OCI-LY3 (cell line): Measurements from ENCODE around the gene NT5C.
"Not testable (repeated sequence)": the region's sequence is repeated elsewhere in the genome, so short reads cannot be mapped to it uniquely, and the experiment has no call there.

ENCODE experiments used
- H2AFZ ChIP-seq: fragments of 200-600, 300-600 bp; shearing (Covaris generic); 2 replicates; pipeline ENCODE4 v1.6.0; 2014; ENCODE audit warnings: antibody characterized with exemption, low read depth, low read length
- H3K27ac ChIP-seq: fragments of 200-600, 300-600 bp; sonication (generic); 2 replicates; pipeline ENCODE4 v1.5.1; 2014; ENCODE audit warnings: mild to moderate bottlenecking, low read length, moderate library complexity, mixed read lengths
- H3K27me3 ChIP-seq: fragments of 200-600, 300-600 bp; sonication (generic); 2 replicates; pipeline ENCODE4 v1.6.1; 2014; ENCODE audit warnings: low read depth, low read length, mixed read lengths
- H3K36me3 ChIP-seq: fragments of 200-600, 300-600 bp; sonication (generic); replicated peaks from 2 replicates; pipeline ENCODE3; 2014; ENCODE audit warnings: low read depth, low read length, mixed read lengths
- H3K4me1 ChIP-seq: fragments of 300-600, 200-600 bp; sonication (generic); 2 replicates; pipeline ENCODE4 v1.6.1; 2014; ENCODE audit warnings: low read length, mixed read lengths
- H3K4me2 ChIP-seq: fragments of 200-600, 300-600 bp; sonication (generic); 2 replicates; pipeline ENCODE4 v1.6.1; 2014; ENCODE audit warnings: low read length, mixed read lengths
- H3K4me3 ChIP-seq: fragments of 300-600, 200-600 bp; sonication (generic); 2 replicates; pipeline ENCODE4 v1.5.1; 2014; ENCODE audit warnings: antibody characterized with exemption, mild to moderate bottlenecking, low read length, moderate library complexity
- H3K79me2 ChIP-seq: fragments of 300-600, 200-600 bp; shearing (Covaris generic); 2 replicates; pipeline ENCODE4 v1.6.1; 2014; ENCODE audit warnings: mild to moderate bottlenecking, low read length, mixed read lengths
- H3K9ac ChIP-seq: fragments of 300-600, 200-600 bp; shearing (Covaris generic); 2 replicates; pipeline ENCODE4 v1.6.0; 2014; ENCODE audit warnings: mild to moderate bottlenecking, low read length, moderate library complexity
- H3K9me3 ChIP-seq: fragments of 200-600, 300-600 bp; shearing (Covaris generic); 2 replicates; pipeline ENCODE4 v1.6.1; 2014; ENCODE audit warnings: low read length, mixed read lengths; ENCODE audit not compliant: insufficient read depth
- H4K20me1 ChIP-seq: fragments of 200-600, 300-600 bp; sonication (generic); 2 replicates; pipeline ENCODE4 v1.6.1; 2016; ENCODE audit warnings: low read length, mixed read lengths; ENCODE audit not compliant: insufficient read depth
- EZH2phosphoT487 ChIP-seq: fragments of 200-600 bp; shearing (Covaris generic); IDR thresholded peaks from 2 replicates; pipeline ENCODE4 v1.6.1; 2018; ENCODE audit warnings: antibody characterized with exemption, mixed run types, low read depth
- TF ChIP-seq, protein P1 (sequence below): fragments of 200-600, 300-600 bp; sonication (generic); IDR thresholded peaks from 2 replicates; pipeline ENCODE4 v1.5.1; 2014; ENCODE audit warnings: antibody characterized with exemption, low read length, low read depth

NT5C gene

DNA sequence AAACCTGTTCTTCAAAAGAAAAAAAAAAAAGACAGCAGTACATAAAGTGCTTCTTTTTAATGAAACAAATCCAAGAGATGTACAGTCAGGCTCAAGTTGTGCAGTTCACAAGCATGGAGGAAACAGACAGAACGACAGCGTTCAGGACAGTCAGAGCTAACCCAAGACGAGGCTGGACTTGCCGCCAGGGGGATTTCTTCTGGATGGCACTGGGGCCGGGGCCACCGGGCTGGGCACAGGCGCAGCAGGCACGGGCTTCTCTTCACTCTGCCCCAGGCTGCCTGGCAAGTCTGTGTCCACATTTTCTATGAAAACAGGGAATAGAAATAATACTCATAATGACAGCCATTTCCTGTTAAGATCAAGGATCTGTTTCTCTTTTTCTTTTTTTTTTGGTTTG is 4.4 kb upstream of the NT5C start:
- H3K4me1 ChIP-seq: peaks cover 4% of the 10 kb centered on the region; the same call in 1 of the 2 replicates
- H3K36me3 ChIP-seq: peaks cover 19% of the 10 kb centered on the region
- no peak overlapping the region for H2AFZ ChIP-seq
- no peaks in the 10 kb centered on the region; the same call in 1 of the 2 replicates for H4K20me1 ChIP-seq
- no peaks in the 10 kb centered on the region for H3K9me3 ChIP-seq
- TF ChIP-seq, protein P1, sequence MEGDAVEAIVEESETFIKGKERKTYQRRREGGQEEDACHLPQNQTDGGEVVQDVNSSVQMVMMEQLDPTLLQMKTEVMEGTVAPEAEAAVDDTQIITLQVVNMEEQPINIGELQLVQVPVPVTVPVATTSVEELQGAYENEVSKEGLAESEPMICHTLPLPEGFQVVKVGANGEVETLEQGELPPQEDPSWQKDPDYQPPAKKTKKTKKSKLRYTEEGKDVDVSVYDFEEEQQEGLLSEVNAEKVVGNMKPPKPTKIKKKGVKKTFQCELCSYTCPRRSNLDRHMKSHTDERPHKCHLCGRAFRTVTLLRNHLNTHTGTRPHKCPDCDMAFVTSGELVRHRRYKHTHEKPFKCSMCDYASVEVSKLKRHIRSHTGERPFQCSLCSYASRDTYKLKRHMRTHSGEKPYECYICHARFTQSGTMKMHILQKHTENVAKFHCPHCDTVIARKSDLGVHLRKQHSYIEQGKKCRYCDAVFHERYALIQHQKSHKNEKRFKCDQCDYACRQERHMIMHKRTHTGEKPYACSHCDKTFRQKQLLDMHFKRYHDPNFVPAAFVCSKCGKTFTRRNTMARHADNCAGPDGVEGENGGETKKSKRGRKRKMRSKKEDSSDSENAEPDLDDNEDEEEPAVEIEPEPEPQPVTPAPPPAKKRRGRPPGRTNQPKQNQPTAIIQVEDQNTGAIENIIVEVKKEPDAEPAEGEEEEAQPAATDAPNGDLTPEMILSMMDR: no peak
- TF ChIP-seq EZH2phosphoT487: no peak
- H3K4me2 ChIP-seq: no peak overlapping the region
- H3K27me3 ChIP-seq: no peaks in the 10 kb centered on the region
- H3K4me3 ChIP-seq: no peak overlapping the region
- peaks cover 4% of the 10 kb centered on the region; the same call in 1 of the 2 replicates for H3K79me2 ChIP-seq
- no peak overlapping the region for H3K27ac ChIP-seq
- no peak overlapping the region for H3K9ac ChIP-seq

DNA sequence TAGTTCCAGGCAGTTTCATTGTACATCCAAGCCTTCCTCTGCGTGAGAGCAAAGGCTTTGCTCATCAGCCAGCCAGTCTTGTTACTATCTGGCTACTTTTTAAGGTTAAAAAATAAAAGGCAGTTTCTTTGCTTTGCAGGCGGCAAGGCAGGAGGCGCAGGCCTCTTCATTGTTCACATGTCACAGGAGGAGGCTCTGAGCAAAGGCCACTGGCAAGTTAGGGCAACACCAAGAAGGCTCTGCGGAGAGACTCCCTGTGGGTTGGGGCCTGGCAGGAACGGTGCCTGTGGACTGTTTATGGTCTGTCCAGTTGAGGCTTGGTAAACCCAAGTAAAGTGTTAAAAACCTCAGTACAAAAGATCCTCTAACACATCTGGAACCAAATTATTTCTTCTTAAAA is 3.9 kb upstream of the NT5C start:
- TF ChIP-seq, protein P1: no peak
- no peak for TF ChIP-seq EZH2phosphoT487
- no peak overlapping the region for H3K27ac ChIP-seq

DNA sequence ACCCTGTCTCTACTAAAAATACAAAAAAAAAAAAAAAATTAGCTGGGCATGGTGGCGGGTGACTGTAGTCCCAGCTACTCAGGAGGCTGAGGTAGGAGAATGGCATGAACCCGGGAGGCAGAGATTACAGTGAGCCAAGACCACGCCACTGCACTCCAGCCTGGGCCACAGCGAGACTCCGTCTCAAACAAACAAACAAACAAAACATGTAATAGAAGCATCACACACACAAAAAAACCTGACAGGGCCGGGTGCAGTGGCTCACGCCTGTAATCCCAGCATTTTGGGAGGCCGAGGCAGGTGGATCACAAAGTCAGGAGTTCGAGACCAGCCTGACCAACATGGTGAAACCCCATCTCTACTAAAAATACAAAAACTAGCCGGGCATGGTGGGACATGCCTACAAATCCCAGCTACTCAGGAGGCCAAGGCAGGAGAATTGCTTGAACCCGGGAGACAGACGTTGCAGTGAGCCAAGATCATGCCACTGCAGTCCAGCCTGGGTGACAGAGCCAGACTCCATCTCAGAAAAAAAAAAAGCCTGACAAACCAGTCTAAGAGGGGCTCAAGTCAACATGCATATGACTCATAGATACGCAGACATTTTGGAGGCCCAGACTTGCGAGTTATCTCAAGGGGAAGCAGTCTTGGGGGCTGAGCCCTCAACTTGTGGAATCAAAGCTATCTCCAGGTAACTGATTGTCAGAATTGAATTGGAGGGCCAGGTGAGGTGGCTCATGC is 2.2 kb upstream of the NT5C start:
- not testable (repeated sequence) for H4K20me1 ChIP-seq, H2AFZ ChIP-seq, H3K9me3 ChIP-seq, H3K9ac ChIP-seq, H3K27me3 ChIP-seq, H3K27ac ChIP-seq, H3K4me2 ChIP-seq, H3K4me3 ChIP-seq
- H3K36me3 ChIP-seq: peaks cover 24% of the 10 kb centered on the region
- peaks cover 16% of the 10 kb centered on the region for H3K79me2 ChIP-seq
- H3K4me1 ChIP-seq: peaks cover 11% of the 10 kb centered on the region

More for the DNA sequence above, 3.9 kb upstream of the NT5C start:
- Histone ChIP-seq H3K79me2 (peaks cover 9% of the 10 kb centered on the region), H3K9ac (no peak overlapping the region), H3K36me3 (peaks cover 17% of the 10 kb centered on the region), H3K4me1 (peaks cover 6% of the 10 kb centered on the region), H2AFZ (no peak overlapping the region), H4K20me1 (peaks cover 2% of the 10 kb centered on the region), H3K27me3 (no peaks in the 10 kb centered on the region), H3K9me3 (no peaks in the 10 kb centered on the region), H3K4me3 (no peak overlapping the region), H3K4me2 (no peak overlapping the region)

DNA sequence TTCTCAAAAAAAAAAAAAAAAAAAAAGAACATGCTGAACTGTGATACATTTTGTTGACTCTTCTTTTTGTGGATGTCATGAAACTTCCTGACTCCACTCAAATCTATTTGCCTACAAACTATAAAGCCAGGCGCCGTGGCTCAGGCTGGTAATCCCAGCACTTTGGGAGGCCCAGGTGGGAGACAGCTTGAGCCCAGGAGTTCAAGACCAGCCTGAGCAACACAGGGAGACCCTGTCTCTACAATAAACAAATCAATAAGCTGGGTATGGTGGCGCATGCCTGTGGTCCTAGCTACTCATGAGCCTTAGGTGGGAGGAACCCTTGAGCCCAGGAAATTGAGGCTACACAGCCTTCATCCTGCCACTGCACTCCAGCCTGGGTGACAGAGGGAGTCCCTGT is 1.5 kb upstream of the NT5C start:
- Histone ChIP-seq H3K79me2 (peaks cover 16% of the 10 kb centered on the region), H3K27ac (no peak overlapping the region), H3K9me3 (no peaks in the 10 kb centered on the region), H3K4me3 (no peak overlapping the region), H3K4me1 (peaks cover 11% of the 10 kb centered on the region), H3K9ac (no peak overlapping the region), H4K20me1 (peaks cover 5% of the 10 kb centered on the region), H3K4me2 (no peak overlapping the region), H3K27me3 (no peaks in the 10 kb centered on the region), H3K36me3 (peaks cover 22% of the 10 kb centered on the region), H2AFZ (no peak overlapping the region)
- TF ChIP-seq, protein P1: no peak
- no peak for TF ChIP-seq EZH2phosphoT487

DNA sequence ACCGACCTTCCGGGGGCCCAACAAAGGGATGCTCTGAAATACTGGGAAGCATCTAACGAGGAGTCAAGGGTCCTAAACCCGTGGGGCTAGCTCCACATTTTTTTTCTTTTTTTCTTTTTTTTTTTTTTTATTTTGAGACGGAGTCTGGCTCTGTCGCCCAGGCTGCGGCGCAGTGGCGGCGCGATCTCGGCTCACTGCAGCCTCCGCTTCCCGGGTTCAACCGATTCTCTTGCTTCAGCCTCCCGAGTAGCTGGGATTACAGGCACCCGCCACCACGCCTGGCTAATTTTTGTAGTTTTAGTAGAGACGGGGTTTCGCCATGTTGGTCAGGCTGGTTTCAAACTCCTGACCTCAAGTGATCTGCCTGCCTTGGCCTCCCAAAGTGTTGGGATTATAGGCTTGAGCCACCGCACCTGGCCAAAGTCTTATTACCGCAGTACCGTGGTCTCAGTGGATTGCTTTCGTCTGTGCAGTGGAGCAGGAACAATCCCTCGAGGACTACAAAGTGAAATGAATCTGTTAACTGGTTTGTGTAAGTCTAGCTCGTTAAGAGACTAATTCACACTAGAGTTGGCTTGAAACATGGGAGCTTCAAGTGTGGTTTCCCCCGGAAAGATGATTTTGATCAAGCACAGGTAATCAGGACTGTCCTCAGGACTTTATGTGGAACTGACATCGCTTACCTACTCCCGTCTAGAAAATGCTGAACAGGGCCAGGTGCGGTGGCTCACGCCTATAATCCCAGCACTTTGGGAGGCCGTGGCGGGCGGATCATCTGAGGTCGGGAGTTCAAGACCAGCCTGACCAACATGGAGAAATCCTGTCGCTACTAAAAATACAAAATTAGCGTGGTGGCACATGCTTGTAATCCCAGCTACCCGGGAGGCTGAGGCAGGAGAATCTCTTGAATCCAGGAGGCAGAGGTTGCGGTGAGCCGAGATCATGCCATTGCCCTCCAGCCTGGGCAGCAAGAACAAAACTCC is 767 bp upstream of the NT5C start:
- H4K20me1 ChIP-seq, H3K27me3 ChIP-seq, H3K9me3 ChIP-seq: not testable (repeated sequence)
- peak overlapping the region; percentile 72; the same call in 1 of the 2 replicates for H2AFZ ChIP-seq
- H3K36me3 ChIP-seq: peaks cover 22% of the 10 kb centered on the region
- peak overlapping the region; percentile 97 for H3K9ac ChIP-seq
- peak overlapping the region; percentile 72 for H3K27ac ChIP-seq
- peak overlapping the region; percentile 78 for H3K4me2 ChIP-seq
- peaks cover 11% of the 10 kb centered on the region for H3K4me1 ChIP-seq
- H3K4me3 ChIP-seq: peak overlapping the region; percentile 95
- H3K79me2 ChIP-seq: peaks cover 16% of the 10 kb centered on the region
